Stimulated activated CD8-positive, alpha-beta memory T cell treated with anti-CD3 and anti-CD28 coated beads, Interleukin-4, amount 100 ng/mL, for 24 hours (primary cell): Measurements from ENCODE around the gene GPR176.

ENCODE experiments used
- DNase-seq: peaks from one replicate; pipeline ENCODE4 v3.0.0-alpha.2; 2020; ENCODE audit warnings: low read depth

GPR176 gene

GRCh38 chr15:39807791-39808190, 112.3 kb downstream of the GPR176 start:
- DNase-seq: no peak

- no peak for DNase-seq
These were observed 116.0 kb downstream of the GPR176 start for GRCh38 chr15:39804026-39804425.

- DNase-seq: no peak
These were observed 117.0 kb downstream of the GPR176 start for GRCh38 chr15:39803016-39803415.

- DNase-seq: no peak
These were observed 118.3 kb downstream of the GPR176 start for GRCh38 chr15:39801641-39802309.

- DNase-seq: no peak
These were observed 120.5 kb downstream of the GPR176 start for GRCh38 chr15:39799552-39800011.

GRCh38 chr15:39798382-39798781, 121.7 kb downstream of the GPR176 start:
- DNase-seq: no peak

GRCh38 chr15:39797407-39797806, 122.7 kb downstream of the GPR176 start:
- no peak for DNase-seq

- no peak for DNase-seq
These were observed 123.5 kb downstream of the GPR176 start for GRCh38 chr15:39796601-39797000.

GRCh38 chr15:39795486-39795885, 124.6 kb downstream of the GPR176 start:
- no peak for DNase-seq

GRCh38 chr15:39794954-39795353, 125.1 kb downstream of the GPR176 start:
- no peak for DNase-seq

GRCh38 chr15:39793923-39794322, 126.1 kb downstream of the GPR176 start:
- no peak for DNase-seq

- DNase-seq: no peak
These were observed 127.2 kb downstream of the GPR176 start for GRCh38 chr15:39792844-39793335.

GRCh38 chr15:39792025-39792843, 127.8 kb downstream of the GPR176 start:
- DNase-seq: no peak

GRCh38 chr15:39789736-39790135, 130.3 kb downstream of the GPR176 start:
- no peak for DNase-seq

- DNase-seq: no peak
These were observed 131.1 kb downstream of the GPR176 start for GRCh38 chr15:39788800-39789565.

- DNase-seq: no peak
These were observed 132.0 kb downstream of the GPR176 start for GRCh38 chr15:39788108-39788507.

GRCh38 chr15:39787479-39787878, 132.6 kb downstream of the GPR176 start:
- DNase-seq: no peak

GRCh38 chr15:39786447-39787056, 133.5 kb downstream of the GPR176 start:
- no peak for DNase-seq

- no peak for DNase-seq
These were observed 134.2 kb downstream of the GPR176 start for GRCh38 chr15:39785841-39786240.

GRCh38 chr15:39785139-39785538, 134.9 kb downstream of the GPR176 start:
- no peak for DNase-seq

GRCh38 chr15:39784638-39785037, 135.4 kb downstream of the GPR176 start:
- no peak for DNase-seq

GRCh38 chr15:39784125-39784524, 135.9 kb downstream of the GPR176 start:
- DNase-seq: no peak
